HG02852 (cell line): Measurements from ENCODE around the gene MAOB.

ENCODE experiments used
- ATAC-seq: cut with Tn5 transposase; IDR thresholded peaks from one replicate; pipeline ENCODE4 v1.9.1; 2021; ENCODE audit warnings: mild to moderate bottlenecking, moderate library complexity; ENCODE audit not compliant: unreplicated experiment

Gene MAOB

DNA sequence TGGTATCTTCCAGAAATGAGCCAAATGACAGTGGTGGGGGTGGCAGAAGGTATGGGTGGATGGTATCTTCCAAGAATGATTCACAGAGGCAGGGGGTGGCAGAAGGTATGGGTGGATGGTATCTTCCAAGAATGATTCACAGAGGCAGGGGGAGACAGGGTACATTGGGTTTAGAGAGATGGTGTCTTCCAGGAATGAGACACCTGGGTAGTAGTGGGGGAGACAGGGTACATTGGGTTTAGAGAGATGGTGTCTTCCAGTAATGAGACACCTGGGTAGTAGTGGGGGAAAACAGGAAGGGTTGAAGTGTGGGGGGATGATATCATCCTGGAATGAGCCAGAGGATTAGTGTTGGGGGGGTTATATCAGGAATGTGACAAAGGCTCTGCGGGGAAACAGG is 164.2 kb downstream of the MAOB start:
- ATAC-seq = no peak

DNA sequence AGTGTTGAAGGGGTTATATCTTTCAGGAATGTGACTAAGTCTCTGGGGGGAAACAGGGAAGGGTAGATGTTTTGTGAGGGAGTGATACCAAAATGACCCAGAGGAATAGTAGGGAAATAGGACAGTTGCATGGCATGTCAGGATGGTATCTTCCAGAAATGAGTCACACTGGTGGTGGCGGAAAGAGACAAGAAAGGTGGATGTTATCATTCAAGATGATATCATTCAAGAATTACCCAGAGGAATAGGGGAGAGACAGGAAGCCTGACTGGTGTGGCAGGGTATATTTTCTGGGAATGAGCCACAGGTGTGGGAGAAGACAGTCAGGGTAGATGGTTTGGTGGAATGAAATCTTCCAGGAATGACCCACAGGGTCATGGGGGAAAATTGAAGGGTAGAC is 165.1 kb downstream of the MAOB start:
- ATAC-seq = no peak

DNA sequence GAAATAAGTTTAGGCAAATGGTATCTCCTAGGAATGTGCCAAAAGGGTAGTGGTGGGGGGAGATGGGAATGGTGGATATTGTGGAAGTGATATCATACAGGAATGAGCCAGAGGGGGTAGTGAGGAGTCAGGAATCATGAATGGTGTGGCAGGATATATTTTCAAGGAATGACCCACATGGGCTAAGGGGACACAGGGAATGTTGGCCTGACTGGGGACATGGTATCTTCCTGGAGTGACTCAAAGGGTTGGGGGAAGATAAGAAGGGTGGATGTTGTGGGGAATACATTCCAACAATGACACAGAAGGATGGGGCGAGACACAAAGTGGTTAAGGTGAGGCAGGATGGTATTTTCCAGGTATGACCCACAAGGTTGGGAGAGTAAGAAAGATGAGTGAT is 165.6 kb downstream of the MAOB start:
- no peak for ATAC-seq
